ENCODE results near the gene DENND10. TPM values are rescaled to one million over a fixed set of nuclear protein-coding genes. Genes with fewer than 3 reads are reported as not detected.
"Not testable (repeated sequence)": the region's sequence is repeated elsewhere in the genome, so short reads cannot be mapped to it uniquely, and the experiment has no call there.

DENND10 gene
- total RNA-seq, 1 donor from 2014 or later: 59.0 TPM

DNA sequence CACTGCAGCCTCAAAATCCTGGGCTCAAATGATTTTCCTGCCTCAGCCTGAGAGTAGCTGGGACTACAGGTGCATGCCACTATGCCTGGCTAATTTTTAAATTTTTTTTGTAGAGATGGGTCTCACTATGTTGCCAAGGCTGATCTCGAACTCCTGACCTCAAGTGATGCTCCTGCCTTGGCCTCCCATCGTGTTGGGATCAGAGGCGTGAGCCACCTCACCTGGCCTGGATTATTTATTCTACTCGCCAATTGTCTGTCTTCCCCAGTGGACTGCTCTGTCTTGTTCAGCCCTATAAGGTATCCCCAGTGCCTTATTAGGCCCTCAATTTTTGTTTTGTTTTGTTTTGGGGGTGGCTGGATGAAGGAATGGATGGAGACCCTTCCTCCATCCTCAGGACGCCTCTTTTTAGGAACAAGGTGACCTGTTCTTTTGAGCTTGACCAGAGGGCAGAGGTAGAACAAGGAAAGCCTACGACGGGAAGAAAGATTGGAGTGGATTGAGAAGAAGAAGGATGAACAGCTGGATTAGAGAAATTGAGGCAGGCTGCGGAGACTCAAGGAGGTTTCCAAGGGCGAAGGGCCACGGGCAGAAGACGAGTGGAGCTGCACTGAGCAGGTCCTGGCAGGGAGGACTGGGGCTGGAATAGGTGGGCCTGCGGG is 541 bp upstream of the DENND10 start:
- no peak for DNase-seq (ENCODE audit: low read depth)
- H3K36me3 ChIP-seq (ENCODE audit: control insufficient read depth, insufficient read depth, low read length): peaks cover 2% of the 10 kb centered on the region
- FAIRE-seq: no peak
- no peaks in the 10 kb centered on the region for H3K27me3 ChIP-seq (ENCODE audit: control insufficient read depth, insufficient read depth, low read length)
- H3K4me3 ChIP-seq (ENCODE audit: low read depth, low read length): no peak overlapping the region
- TF ChIP-seq, protein P1, sequence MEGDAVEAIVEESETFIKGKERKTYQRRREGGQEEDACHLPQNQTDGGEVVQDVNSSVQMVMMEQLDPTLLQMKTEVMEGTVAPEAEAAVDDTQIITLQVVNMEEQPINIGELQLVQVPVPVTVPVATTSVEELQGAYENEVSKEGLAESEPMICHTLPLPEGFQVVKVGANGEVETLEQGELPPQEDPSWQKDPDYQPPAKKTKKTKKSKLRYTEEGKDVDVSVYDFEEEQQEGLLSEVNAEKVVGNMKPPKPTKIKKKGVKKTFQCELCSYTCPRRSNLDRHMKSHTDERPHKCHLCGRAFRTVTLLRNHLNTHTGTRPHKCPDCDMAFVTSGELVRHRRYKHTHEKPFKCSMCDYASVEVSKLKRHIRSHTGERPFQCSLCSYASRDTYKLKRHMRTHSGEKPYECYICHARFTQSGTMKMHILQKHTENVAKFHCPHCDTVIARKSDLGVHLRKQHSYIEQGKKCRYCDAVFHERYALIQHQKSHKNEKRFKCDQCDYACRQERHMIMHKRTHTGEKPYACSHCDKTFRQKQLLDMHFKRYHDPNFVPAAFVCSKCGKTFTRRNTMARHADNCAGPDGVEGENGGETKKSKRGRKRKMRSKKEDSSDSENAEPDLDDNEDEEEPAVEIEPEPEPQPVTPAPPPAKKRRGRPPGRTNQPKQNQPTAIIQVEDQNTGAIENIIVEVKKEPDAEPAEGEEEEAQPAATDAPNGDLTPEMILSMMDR (IDR thresholded peaks at IDR 0.05; ENCODE audit: insufficient read depth, low read length, severe bottlenecking): no peak

DNA sequence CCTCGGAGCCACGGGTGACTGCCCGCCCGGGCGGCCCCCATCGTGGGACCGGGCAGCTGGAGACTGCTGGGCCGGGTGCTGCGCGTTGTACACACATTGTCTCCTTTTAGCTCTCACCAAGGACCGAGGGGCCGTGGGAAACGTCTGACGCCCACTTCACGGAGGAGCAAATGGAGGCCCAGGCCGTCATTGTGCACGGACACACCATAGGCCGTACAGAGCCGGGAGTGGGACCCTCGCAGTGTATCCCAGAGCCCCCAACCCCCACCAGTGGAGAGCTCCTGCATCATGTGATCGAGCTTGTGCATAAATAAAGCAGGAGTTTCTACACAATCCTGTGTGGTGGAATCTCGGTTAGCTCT is 722 bp downstream of the DENND10 start:
- TF ChIP-seq, protein P1 (IDR thresholded peaks at IDR 0.05; ENCODE audit: insufficient read depth, low read length, severe bottlenecking): no peak
- Histone ChIP-seq H3K36me3 (ENCODE audit: control insufficient read depth, insufficient read depth, low read length) (peaks cover 2% of the 10 kb centered on the region), H3K27me3 (ENCODE audit: control insufficient read depth, insufficient read depth, low read length) (no peaks in the 10 kb centered on the region), H3K4me3 (ENCODE audit: low read depth, low read length) (peak overlapping the region; percentile 67)
- FAIRE-seq (no peak), DNase-seq (ENCODE audit: low read depth) (no peak)

DNA sequence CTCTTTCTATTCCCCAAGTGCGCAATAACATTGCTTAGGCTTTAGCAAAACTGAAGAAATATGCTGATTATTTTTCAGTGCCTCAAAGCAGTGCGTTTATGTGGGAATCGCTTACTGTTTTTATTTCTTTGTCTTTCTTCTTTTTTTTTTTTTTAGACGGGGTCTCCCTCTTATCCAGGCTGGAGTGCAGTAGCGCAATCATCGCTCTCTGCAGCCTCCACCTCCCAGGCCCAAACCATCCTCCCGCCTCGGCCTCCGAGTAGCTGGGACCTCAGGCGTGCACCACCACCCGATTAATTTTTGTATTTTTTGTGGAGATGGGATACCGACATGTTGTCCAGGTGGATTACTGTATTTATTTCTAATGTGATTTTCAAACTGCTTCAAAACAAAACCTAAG is 1.2 kb downstream of the DENND10 start:
- H3K36me3 ChIP-seq (ENCODE audit: control insufficient read depth, insufficient read depth, low read length): peaks cover 3% of the 10 kb centered on the region
- H3K4me3 ChIP-seq (ENCODE audit: low read depth, low read length): no peak overlapping the region
- no peaks in the 10 kb centered on the region for H3K27me3 ChIP-seq (ENCODE audit: control insufficient read depth, insufficient read depth, low read length)
- TF ChIP-seq, protein P1 (IDR thresholded peaks at IDR 0.05; ENCODE audit: insufficient read depth, low read length, severe bottlenecking): no peak
- DNase-seq (ENCODE audit: low read depth): no peak
- no peak for FAIRE-seq

DNA sequence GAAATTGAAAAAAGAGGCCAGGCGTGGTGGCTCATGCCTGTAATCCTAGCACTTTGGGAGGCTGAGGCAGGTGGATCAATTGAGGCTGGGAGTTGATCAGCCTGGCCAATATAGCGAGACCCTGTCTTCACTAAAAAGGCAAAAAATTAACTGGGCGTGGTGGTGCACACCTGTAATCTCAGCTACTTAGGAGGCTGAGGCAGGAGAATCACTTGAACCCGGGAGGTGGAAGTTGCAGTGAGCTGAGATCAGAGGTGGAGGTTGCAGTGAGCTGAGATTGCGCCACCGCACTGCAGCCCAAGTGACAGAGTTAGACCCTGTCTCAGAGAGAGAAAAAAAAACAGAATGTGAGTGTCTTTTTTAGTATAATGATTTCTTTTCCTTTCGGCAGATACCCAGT is 2.0 kb downstream of the DENND10 start:
- FAIRE-seq: not testable (repeated sequence)

DNA sequence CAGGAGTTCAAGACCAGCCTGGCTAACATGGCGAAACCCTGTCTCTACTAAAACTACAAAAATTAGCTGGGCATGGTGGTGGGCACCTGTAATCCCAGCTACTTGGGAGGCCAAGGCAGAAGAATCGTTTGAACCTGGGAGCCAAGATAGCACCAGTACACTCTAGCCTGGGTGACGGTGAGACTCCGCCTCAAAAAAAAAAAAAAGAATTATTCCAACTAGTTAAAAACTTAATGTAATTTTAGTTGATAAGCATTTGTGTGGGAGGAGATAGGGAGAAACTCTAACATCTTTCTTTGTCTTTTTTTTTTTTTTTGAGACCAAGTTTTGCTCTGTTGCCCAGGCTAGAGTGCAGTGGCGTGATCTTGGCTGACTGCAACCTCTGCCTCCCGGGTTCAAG is 3.2 kb downstream of the DENND10 start:
- DNase-seq (ENCODE audit: low read depth); H3K36me3 ChIP-seq (ENCODE audit: control insufficient read depth, insufficient read depth, low read length); FAIRE-seq; H3K4me3 ChIP-seq (ENCODE audit: low read depth, low read length); H3K27me3 ChIP-seq (ENCODE audit: control insufficient read depth, insufficient read depth, low read length): not testable (repeated sequence)

More for the DNA sequence above, 2.0 kb downstream of the DENND10 start:
- DNase-seq (ENCODE audit: low read depth); H3K36me3 ChIP-seq (ENCODE audit: control insufficient read depth, insufficient read depth, low read length); H3K4me3 ChIP-seq (ENCODE audit: low read depth, low read length); H3K27me3 ChIP-seq (ENCODE audit: control insufficient read depth, insufficient read depth, low read length): not testable (repeated sequence)

DNA sequence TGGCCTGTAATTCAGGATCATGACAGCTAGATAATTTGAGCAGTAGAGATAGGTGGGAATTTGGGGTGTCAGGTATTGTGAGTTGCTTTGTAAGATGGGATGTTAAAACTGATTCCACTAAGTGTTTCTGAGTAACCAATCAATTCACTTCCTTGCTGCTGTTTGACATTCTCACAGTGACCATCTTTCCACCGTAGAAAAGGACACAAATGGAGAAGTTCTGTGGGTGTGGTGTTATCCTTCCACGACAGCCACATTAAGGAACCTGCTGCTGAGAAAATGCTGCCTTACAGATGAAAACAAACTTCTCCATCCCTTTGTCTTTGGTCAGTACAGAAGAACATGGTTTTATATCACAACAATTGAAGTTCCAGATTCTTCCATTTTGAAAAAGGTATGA is 3.9 kb downstream of the DENND10 start:
- not testable (repeated sequence) for DNase-seq (ENCODE audit: low read depth); H3K36me3 ChIP-seq (ENCODE audit: control insufficient read depth, insufficient read depth, low read length); FAIRE-seq; H3K27me3 ChIP-seq (ENCODE audit: control insufficient read depth, insufficient read depth, low read length); H3K4me3 ChIP-seq (ENCODE audit: low read depth, low read length)

DNA sequence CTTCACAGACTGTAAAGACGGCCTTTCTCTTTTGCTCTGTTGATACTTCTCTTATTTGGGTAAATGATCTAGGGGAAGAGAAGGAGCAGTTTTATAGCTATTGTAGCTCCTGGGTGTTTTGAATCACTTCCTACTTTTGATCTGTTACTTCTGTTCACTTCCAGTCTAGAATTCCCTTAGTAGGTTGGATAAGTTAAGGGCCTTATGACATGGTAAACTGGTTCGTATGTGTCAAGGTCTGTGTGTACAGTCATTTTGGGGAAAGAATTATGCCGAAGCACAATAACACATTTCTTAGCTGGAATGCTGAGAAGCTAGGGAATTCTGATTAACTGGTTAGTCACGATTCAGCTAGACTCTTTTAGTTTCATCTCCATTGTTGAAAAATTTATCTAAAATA is 8.1 kb downstream of the DENND10 start:
- FAIRE-seq: no peak
- no peak for DNase-seq (ENCODE audit: low read depth)
- H3K4me3 ChIP-seq (ENCODE audit: low read depth, low read length): no peak overlapping the region
- no peaks in the 10 kb centered on the region for H3K27me3 ChIP-seq (ENCODE audit: control insufficient read depth, insufficient read depth, low read length)
- TF ChIP-seq, protein P1 (IDR thresholded peaks at IDR 0.05; ENCODE audit: insufficient read depth, low read length, severe bottlenecking): no peak
- H3K36me3 ChIP-seq (ENCODE audit: control insufficient read depth, insufficient read depth, low read length): peaks cover 11% of the 10 kb centered on the region
